Raji (cell line): ENCODE results near the gene KLHDC7B.

Source experiments
- POLR2A ChIP-seq: IDR thresholded peaks from 2 replicates; pipeline ENCODE4 v1.6.1; 2011; ENCODE audit warnings: low read depth, low read length, control low read depth; ENCODE audit not compliant: insufficient read depth

KLHDC7B gene

GRCh38 chr22:50545522-50546325 is at the start of gene KLHDC7B:
KLHDC7B (plus strand) TSS chr22:50545899; CDS start chr22:50546244, 345 bp downstream.
- no peak for TF ChIP-seq POLR2A

GRCh38 chr22:50497093-50497492 is 48.6 kb upstream of the KLHDC7B start:
- no peak for TF ChIP-seq POLR2A

- TF ChIP-seq POLR2A: no peak
These were observed 47.3 kb upstream of the KLHDC7B start for GRCh38 chr22:50498322-50498890.

GRCh38 chr22:50500452-50500851 is 45.2 kb upstream of the KLHDC7B start:
- TF ChIP-seq POLR2A: no peak

- no peak for TF ChIP-seq POLR2A
These were observed 43.6 kb upstream of the KLHDC7B start for GRCh38 chr22:50502096-50502495.

- no peak for TF ChIP-seq POLR2A
These were observed 42.8 kb upstream of the KLHDC7B start for GRCh38 chr22:50502628-50503474.

GRCh38 chr22:50503475-50504145 is 42.1 kb upstream of the KLHDC7B start:
- no peak for TF ChIP-seq POLR2A

- TF ChIP-seq POLR2A: no peak
These were observed 41.1 kb upstream of the KLHDC7B start for GRCh38 chr22:50504369-50505211.

GRCh38 chr22:50505276-50505775 is 40.4 kb upstream of the KLHDC7B start:
- no peak for TF ChIP-seq POLR2A

- TF ChIP-seq POLR2A: no peak
These were observed 39.7 kb upstream of the KLHDC7B start for GRCh38 chr22:50505776-50506610.

GRCh38 chr22:50506611-50507420 is 38.9 kb upstream of the KLHDC7B start:
- no peak for TF ChIP-seq POLR2A

GRCh38 chr22:50507421-50507990 is 38.2 kb upstream of the KLHDC7B start, which contains the start of gene LMF2:
LMF2 (minus strand) TSS chr22:50507702; CDS start chr22:50507675, 27 bp downstream.
- peak; percentile 63 for TF ChIP-seq POLR2A
